GM12875 (cell line): Measurements from ENCODE around the gene LRCH1.
A peak's percentile ranks its signal among the peaks of the same experiment; 100 is the strongest.

Experiments used
- H3K4me3 ChIP-seq: one replicate; pipeline ENCODE4 v1.5.1; 2011; ENCODE audit warnings: low read depth, low read length, control low read depth
- CTCF ChIP-seq: IDR thresholded peaks from 2 replicates; pipeline ENCODE4 v1.5.1; 2011; ENCODE audit warnings: low read depth, mild to moderate bottlenecking, control low read depth, inconsistent platforms, low read length, moderate library complexity, borderline replicate concordance; ENCODE audit not compliant: insufficient read depth

Gene LRCH1

GRCh38 chr13:46598140-46598819 is 45.3 kb downstream of the LRCH1 start:
- no peak overlapping the region for H3K4me3 ChIP-seq
- no peak for TF ChIP-seq CTCF

GRCh38 chr13:46598820-46599180 is 45.8 kb downstream of the LRCH1 start:
- H3K4me3 ChIP-seq: no peak overlapping the region
- TF ChIP-seq CTCF: no peak

GRCh38 chr13:46600943-46601311 is 48.0 kb downstream of the LRCH1 start:
- TF ChIP-seq CTCF: no peak
- no peak overlapping the region for H3K4me3 ChIP-seq

GRCh38 chr13:46602531-46602930 is 49.6 kb downstream of the LRCH1 start:
- no peak overlapping the region for H3K4me3 ChIP-seq
- no peak for TF ChIP-seq CTCF

GRCh38 chr13:46603165-46603603 is 50.2 kb downstream of the LRCH1 start:
- TF ChIP-seq CTCF: peak; percentile 17; the same call in 1 of the 2 replicates
- H3K4me3 ChIP-seq: no peak overlapping the region

GRCh38 chr13:46604226-46604990 is 51.4 kb downstream of the LRCH1 start:
- H3K4me3 ChIP-seq: no peak overlapping the region

More at GRCh38 chr13:46604226-46604990, 51.4 kb downstream of the LRCH1 start:
- TF ChIP-seq CTCF: no peak
